ENCODE data around the gene FAM47E.
A peak's percentile ranks its signal among the peaks of the same experiment; 100 is the strongest.

Gene FAM47E

DNA sequence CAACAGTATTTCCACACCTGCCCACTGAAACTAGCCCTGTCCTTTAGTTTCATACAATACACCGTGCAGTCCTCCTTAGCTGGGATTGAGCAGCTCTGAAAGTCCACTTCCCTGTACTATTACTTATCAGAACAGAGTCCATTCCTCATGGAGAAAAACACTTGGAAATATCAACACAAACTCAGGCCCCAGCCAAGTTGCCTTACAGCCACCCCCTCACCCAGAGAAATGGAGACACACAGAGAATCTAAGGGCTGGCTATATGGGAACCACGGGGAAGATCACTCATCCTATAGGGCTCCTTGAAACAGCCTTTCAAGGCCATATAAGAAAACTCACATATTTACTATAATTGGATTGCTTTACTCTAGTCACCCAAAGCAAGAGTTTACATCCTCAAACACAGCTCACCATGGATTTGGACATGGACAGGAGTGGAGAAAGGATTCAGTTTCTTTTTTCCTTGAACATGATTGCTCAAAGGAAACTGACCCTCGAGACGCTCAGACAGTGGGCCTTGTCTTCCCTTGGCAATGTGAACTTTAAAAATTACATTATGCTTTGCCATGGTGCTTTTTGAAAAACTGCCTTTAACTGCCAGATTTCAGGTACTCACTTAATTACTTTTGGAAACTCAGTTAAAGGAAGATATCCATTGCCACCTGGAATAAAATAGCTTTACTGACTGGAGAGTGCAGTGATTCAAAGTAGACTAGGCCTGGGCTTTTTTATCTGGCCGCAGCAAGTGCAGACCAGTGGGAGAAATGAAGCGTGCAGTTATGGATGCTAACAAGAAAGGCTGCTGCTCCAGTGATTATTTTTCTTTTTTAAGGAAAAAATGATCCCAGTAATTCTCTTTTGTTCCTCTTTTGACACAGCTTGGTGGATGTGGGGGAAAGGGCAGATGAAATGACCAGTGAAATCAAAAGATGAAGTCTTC lies 39.5 kb upstream of the FAM47E start:
- Histone ChIP-seq H3K36me3 (ENCODE audit: insufficient read depth, low read length) (no peaks in the 10 kb centered on the region), H3K9ac (ENCODE audit: low read depth, low read length, poor library complexity, severe bottlenecking) (peak overlapping the region; percentile 86), H3K9me2 (replicated peaks; ENCODE audit: low read depth, low read length) (no peaks in the 10 kb centered on the region), H3K27me3 (ENCODE audit: insufficient read depth, low read length, poor library complexity, severe bottlenecking) (no peaks in the 10 kb centered on the region), H3K4me3 (ENCODE audit: low read length, poor library complexity, severe bottlenecking) (peak overlapping the region; percentile 94), H3K79me2 (ENCODE audit: insufficient read depth, low read length) (peaks cover 48% of the 10 kb centered on the region), H3K4me1 (ENCODE audit: insufficient read depth, low read length, poor library complexity, severe bottlenecking) (peaks cover 65% of the 10 kb centered on the region), H3K4me2 (ENCODE audit: low read depth, low read length, poor library complexity, severe bottlenecking) (peak overlapping the region; percentile 96), H2AFZ (ENCODE audit: low read length) (no peak overlapping the region), H3K9me3 (ENCODE audit: insufficient read depth, low read depth, low read length) (no peaks in the 10 kb centered on the region), H4K20me1 (ENCODE audit: insufficient read depth, low read length, poor library complexity, severe bottlenecking) (peaks cover 30% of the 10 kb centered on the region), H3F3A (ENCODE audit: low read depth) (no peaks in the 10 kb centered on the region; the same call in 1 of the 2 replicates)
- TF ChIP-seq, protein P1, sequence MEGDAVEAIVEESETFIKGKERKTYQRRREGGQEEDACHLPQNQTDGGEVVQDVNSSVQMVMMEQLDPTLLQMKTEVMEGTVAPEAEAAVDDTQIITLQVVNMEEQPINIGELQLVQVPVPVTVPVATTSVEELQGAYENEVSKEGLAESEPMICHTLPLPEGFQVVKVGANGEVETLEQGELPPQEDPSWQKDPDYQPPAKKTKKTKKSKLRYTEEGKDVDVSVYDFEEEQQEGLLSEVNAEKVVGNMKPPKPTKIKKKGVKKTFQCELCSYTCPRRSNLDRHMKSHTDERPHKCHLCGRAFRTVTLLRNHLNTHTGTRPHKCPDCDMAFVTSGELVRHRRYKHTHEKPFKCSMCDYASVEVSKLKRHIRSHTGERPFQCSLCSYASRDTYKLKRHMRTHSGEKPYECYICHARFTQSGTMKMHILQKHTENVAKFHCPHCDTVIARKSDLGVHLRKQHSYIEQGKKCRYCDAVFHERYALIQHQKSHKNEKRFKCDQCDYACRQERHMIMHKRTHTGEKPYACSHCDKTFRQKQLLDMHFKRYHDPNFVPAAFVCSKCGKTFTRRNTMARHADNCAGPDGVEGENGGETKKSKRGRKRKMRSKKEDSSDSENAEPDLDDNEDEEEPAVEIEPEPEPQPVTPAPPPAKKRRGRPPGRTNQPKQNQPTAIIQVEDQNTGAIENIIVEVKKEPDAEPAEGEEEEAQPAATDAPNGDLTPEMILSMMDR (conservative IDR thresholded peaks at IDR 0.05; ENCODE audit: low read length), result no peak

DNA sequence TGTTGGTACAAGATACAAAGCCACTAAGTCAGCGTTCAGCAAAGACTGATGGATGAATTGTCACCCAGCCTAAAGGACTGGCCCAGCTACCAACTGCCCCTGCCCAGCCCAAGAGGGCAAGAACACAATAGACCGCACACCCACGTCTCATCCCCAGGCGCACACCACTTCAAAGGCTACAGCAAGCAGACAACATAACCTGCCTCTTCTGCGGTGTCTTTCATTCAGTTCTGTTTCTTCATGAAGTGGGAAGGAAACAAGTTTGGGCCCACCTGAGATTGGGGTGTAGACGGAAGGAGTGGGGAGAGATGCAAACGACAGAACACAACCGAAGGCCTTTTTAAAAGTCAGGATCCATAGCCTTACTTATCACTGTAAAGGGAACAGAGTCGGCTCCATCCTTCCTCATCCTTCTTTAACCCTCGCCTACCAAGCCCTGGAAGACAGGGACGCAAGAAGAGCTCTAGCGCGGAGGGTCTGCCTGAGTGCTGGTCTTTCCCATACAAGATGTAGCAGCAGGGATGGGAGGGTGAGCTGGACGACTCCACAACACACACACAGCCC lies 38.6 kb upstream of the FAM47E start:
- peaks cover 59% of the 10 kb centered on the region for H3K4me1 ChIP-seq (ENCODE audit: insufficient read depth, low read length, poor library complexity, severe bottlenecking)
- H3K4me2 ChIP-seq (ENCODE audit: low read depth, low read length, poor library complexity, severe bottlenecking), result peak overlapping the region; percentile 96
- peak overlapping the region; percentile 86 for H3K9ac ChIP-seq (ENCODE audit: low read depth, low read length, poor library complexity, severe bottlenecking)

DNA sequence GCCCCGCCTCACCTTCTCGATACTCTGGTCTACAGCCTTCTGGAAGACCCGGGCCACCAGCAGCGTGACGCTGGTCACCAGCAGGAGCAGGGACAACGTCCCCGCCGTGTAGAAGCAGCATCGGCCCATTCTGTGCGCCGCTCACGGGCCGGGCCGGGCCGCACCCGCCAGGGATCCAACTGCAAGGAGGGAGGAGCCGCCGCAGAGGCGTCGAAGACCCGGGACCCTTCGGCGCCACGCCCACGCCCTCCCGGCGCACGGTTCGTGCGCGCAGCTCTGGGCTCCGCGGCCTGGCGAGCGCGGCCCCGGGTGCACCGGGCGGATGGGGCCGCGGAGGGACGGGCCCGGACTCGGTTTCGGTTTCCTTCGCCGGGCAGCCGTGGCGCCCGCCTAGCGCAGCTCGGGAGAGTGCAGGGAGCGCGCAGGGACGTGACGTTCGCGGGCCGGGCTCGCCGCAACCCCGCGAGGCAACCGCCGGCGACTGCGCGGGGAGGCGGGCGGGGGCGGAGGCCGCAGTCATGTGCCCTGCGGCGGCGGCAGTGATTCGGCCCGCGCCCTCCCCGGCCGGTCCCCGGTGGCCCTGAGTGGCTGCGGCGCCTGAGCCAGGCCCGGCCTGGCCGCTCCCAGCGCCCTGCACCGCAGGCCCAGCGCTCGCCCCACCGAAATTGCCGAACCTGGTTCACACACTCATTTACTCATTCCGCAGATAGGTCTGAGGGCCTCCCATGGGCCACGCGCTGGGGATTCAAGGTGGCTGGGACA lies 37.9 kb upstream of the FAM47E start, which contains the start of gene SCARB2:
Gene SCARB2 (minus strand): TSS at position 410 of the 762 bp plus-strand sequence. CDS start 281 bp downstream, at position 129.
- H4K20me1 ChIP-seq (ENCODE audit: insufficient read depth, low read length, poor library complexity, severe bottlenecking), result peaks cover 20% of the 10 kb centered on the region
- no peaks in the 10 kb centered on the region for H3K27me3 ChIP-seq (ENCODE audit: insufficient read depth, low read length, poor library complexity, severe bottlenecking)
- H3K9me2 ChIP-seq (replicated peaks; ENCODE audit: low read depth, low read length), result no peaks in the 10 kb centered on the region
- TF ChIP-seq, protein P1 (conservative IDR thresholded peaks at IDR 0.05; ENCODE audit: low read length), result 0 out of 2 replicates have a peak, but pooled peaks have one; percentile 15
- TF ChIP-seq EZH2phosphoT487 (IDR thresholded peaks at IDR 0.05; ENCODE audit: borderline replicate concordance), result no peak
- H3K4me1 ChIP-seq (ENCODE audit: insufficient read depth, low read length, poor library complexity, severe bottlenecking), result peaks cover 54% of the 10 kb centered on the region
- H2AFZ ChIP-seq (ENCODE audit: low read length), result peak within 1 kb of the TSS; percentile 98
- H3K4me2 ChIP-seq (ENCODE audit: low read depth, low read length, poor library complexity, severe bottlenecking), result peak within 1 kb of the TSS; percentile 96
- peaks cover 34% of the 10 kb centered on the region for H3K79me2 ChIP-seq (ENCODE audit: insufficient read depth, low read length)
- peak within 1 kb of the TSS; percentile 94 for H3K4me3 ChIP-seq (ENCODE audit: low read length, poor library complexity, severe bottlenecking)
- H3K36me3 ChIP-seq (ENCODE audit: insufficient read depth, low read length), result no peaks in the 10 kb centered on the region
- H3K9ac ChIP-seq (ENCODE audit: low read depth, low read length, poor library complexity, severe bottlenecking), result peak within 1 kb of the TSS; percentile 86
- no peaks in the 10 kb centered on the region; the same call in 1 of the 2 replicates for H3F3A ChIP-seq (ENCODE audit: low read depth)
- no peaks in the 10 kb centered on the region for H3K9me3 ChIP-seq (ENCODE audit: insufficient read depth, low read depth, low read length)

More for the DNA sequence above, 38.6 kb upstream of the FAM47E start:
- TF ChIP-seq, protein P1 (conservative IDR thresholded peaks at IDR 0.05; ENCODE audit: low read length), result no peak
- TF ChIP-seq EZH2phosphoT487 (IDR thresholded peaks at IDR 0.05; ENCODE audit: borderline replicate concordance), result no peak
- Histone ChIP-seq H3K4me3 (ENCODE audit: low read length, poor library complexity, severe bottlenecking) (peak overlapping the region; percentile 94), H3K9me2 (replicated peaks; ENCODE audit: low read depth, low read length) (no peaks in the 10 kb centered on the region), H4K20me1 (ENCODE audit: insufficient read depth, low read length, poor library complexity, severe bottlenecking) (peaks cover 24% of the 10 kb centered on the region), H3K9me3 (ENCODE audit: insufficient read depth, low read depth, low read length) (no peaks in the 10 kb centered on the region), H3F3A (ENCODE audit: low read depth) (no peaks in the 10 kb centered on the region; the same call in 1 of the 2 replicates), H2AFZ (ENCODE audit: low read length) (peak overlapping the region; percentile 98), H3K27me3 (ENCODE audit: insufficient read depth, low read length, poor library complexity, severe bottlenecking) (no peaks in the 10 kb centered on the region), H3K79me2 (ENCODE audit: insufficient read depth, low read length) (peaks cover 40% of the 10 kb centered on the region), H3K36me3 (ENCODE audit: insufficient read depth, low read length) (no peaks in the 10 kb centered on the region)
